GM12878 (cell line): ENCODE measurements around the gene MYO1C. TPM values are rescaled to one million over a fixed set of nuclear protein-coding genes. Genes with fewer than 3 reads are reported as not detected.
A peak's percentile ranks its signal among the peaks of the same experiment; 100 is the strongest.

ENCODE experiments used
- ATAC-seq: fragments of 200-7000 bp; cut with Tn5 transposase; 3 replicates; pipeline ENCODE4 v1.9.1; 2020; ENCODE audit warnings: mild to moderate bottlenecking, moderate library complexity
- BruUV-seq: library from RNA; stranded (reverse); fragments of 400-500 nt; replicated peaks from 2 replicates; lab custom pipeline; 2021; lab: Mats Ljungman, UMichigan
- CTCF ChIA-PET: fragments of 300-600 bp; sonication (Branson Sonifier 250); formaldehyde crosslinking; extraction: SDS; loops from one replicate; lab custom pipeline; 2021; ENCODE audit warnings: inconsistent platforms; lab: Yijun Ruan, JAX
- POLR2A ChIA-PET: fragments of 350-600 bp; formaldehyde crosslinking; extraction: SDS; loops from one replicate; lab custom pipeline; 2021; ENCODE audit warnings: inconsistent platforms; lab: Charles Lee
- RAD21 ChIA-PET: fragments of 300-600 bp; sonication (Branson Sonifier 250); formaldehyde crosslinking; loops from one replicate; lab custom pipeline; 2023; ENCODE audit warnings: antibody characterized with exemption; ENCODE audit not compliant: unreplicated experiment; lab: Charles Lee
- SMC1A ChIA-PET: fragments of 300-600 bp; sonication (Branson Sonifier 250); formaldehyde crosslinking; loops from one replicate; lab custom pipeline; 2023; ENCODE audit not compliant: unreplicated experiment, uncharacterized antibody; lab: Charles Lee
- DNase-seq: peaks from one replicate; pipeline ENCODE4 v3.0.0-alpha.2; 2011; ENCODE audit warnings: low read depth, low spot score
- FAIRE-seq: peaks from 3 replicates; lab custom pipeline; 2011; peaks lifted over from hg19 to GRCh38; lab: Jason Lieb, UNC
- H2AFZ ChIP-seq: 2 replicates; pipeline ENCODE4 v1.6.0; 2011; ENCODE audit warnings: low read depth, low read length, control low read depth; ENCODE audit not compliant: control insufficient read depth
- H3K27ac ChIP-seq: 2 replicates; pipeline ENCODE4 v1.5.1; 2011; ENCODE audit warnings: control low read depth; ENCODE audit not compliant: control insufficient read depth, insufficient read depth
- H3K27me3 ChIP-seq, 2 experiments: replicated peaks in 1 of 2; 2 replicates each; pipeline versions ENCODE4 v1.6.0 to v1.6.1; 2011; ENCODE audit warnings: low read length in 1 of 2; ENCODE audit not compliant: control insufficient read depth in 2 of 2, insufficient read depth in 2 of 2
- H3K36me3 ChIP-seq, 2 experiments: 2 replicates each; pipeline ENCODE4 v1.5.1; 2011; ENCODE audit warnings: low read length in 1 of 2; ENCODE audit not compliant: control insufficient read depth in 2 of 2, insufficient read depth in 2 of 2
- H3K4me1 ChIP-seq: 2 replicates; pipeline ENCODE4 v1.6.1; 2011; ENCODE audit warnings: mild to moderate bottlenecking, low read length, moderate library complexity, mixed read lengths; ENCODE audit not compliant: control insufficient read depth, insufficient read depth
- H3K4me2 ChIP-seq: 2 replicates; pipeline ENCODE4 v1.6.0; 2011; ENCODE audit warnings: control low read depth; ENCODE audit not compliant: control insufficient read depth, insufficient read depth
- H3K4me3 ChIP-seq: fragments of 200-600 bp; sonication (generic); 2 replicates; pipeline ENCODE4 v1.5.1; 2016
- H3K79me2 ChIP-seq: 2 replicates; pipeline ENCODE4 v1.6.0; 2011; ENCODE audit warnings: low read length; ENCODE audit not compliant: control insufficient read depth, insufficient read depth
- H3K9ac ChIP-seq: 2 replicates; pipeline ENCODE4 v1.8.0; 2011; ENCODE audit warnings: low read length, control low read depth, mixed read lengths; ENCODE audit not compliant: control insufficient read depth, insufficient read depth
- H3K9me3 ChIP-seq: replicated peaks from 3 replicates; pipeline ENCODE4 v1.5.1; 2011; ENCODE audit warnings: mild to moderate bottlenecking, low read length; ENCODE audit not compliant: control insufficient read depth, insufficient read depth
- H4K20me1 ChIP-seq: 2 replicates; pipeline ENCODE4 v1.6.0; 2011; ENCODE audit not compliant: control insufficient read depth, insufficient read depth
- BACH1 ChIP-seq: fragments of 450-650 bp; IDR thresholded peaks from 2 replicates; pipeline ENCODE4 v1.6.1; 2017; ENCODE audit warnings: mild to moderate bottlenecking, borderline replicate concordance
- BCLAF1 ChIP-seq: fragments of 450-650 bp; IDR thresholded peaks from 2 replicates; pipeline ENCODE4 v1.6.1; 2017; ENCODE audit warnings: antibody characterized with exemption, mild to moderate bottlenecking, moderate library complexity
- BHLHE40 ChIP-seq, 2 experiments: fragments of 450-650 bp in 1 of 2; IDR thresholded peaks; 2 replicates each; pipeline ENCODE4 v1.6.1; 2011 to 2017; ENCODE audit warnings: low read depth in 2 of 2, borderline replicate concordance in 1 of 2, improper control_type of control experiment in 1 of 2, low read length in 1 of 2, mild to moderate bottlenecking in 1 of 2
- EGR1 ChIP-seq, 2 experiments: IDR thresholded peaks; 1 replicate in 1 of 2; 2 replicates in 1 of 2; pipeline ENCODE4 v1.6.1; 2011 to 2012; ENCODE audit warnings: low read depth in 2 of 2, low read length in 2 of 2, borderline replicate concordance in 1 of 2, mild to moderate bottlenecking in 1 of 2, moderate library complexity in 1 of 2
- GATAD2B ChIP-seq: fragments of 450-650 bp; conservative IDR thresholded peaks from 2 replicates; pipeline ENCODE4 v1.6.1; 2017; ENCODE audit warnings: low read depth, mild to moderate bottlenecking, moderate library complexity
- HDGF ChIP-seq: fragments of 450-650 bp; IDR thresholded peaks from 2 replicates; pipeline ENCODE4 v1.6.1; 2016; ENCODE audit warnings: antibody characterized with exemption
- IKZF1 ChIP-seq: fragments of 450-650 bp; conservative IDR thresholded peaks from 2 replicates; pipeline ENCODE4 v1.6.1; 2017; ENCODE audit warnings: antibody characterized with exemption, mild to moderate bottlenecking
- IRF5 ChIP-seq: fragments of 450-650 bp; IDR thresholded peaks from 2 replicates; pipeline ENCODE4 v1.6.1; 2017; ENCODE audit warnings: borderline replicate concordance
- NR2F1 ChIP-seq: fragments of 450-650 bp; conservative IDR thresholded peaks from 2 replicates; pipeline ENCODE4 v1.6.1; 2017; ENCODE audit warnings: mild to moderate bottlenecking
- POLR2A ChIP-seq: IDR thresholded peaks from 2 replicates; pipeline ENCODE4 v1.6.1; 2011; ENCODE audit warnings: low read depth, mild to moderate bottlenecking, low read length
- REST ChIP-seq: IDR thresholded peaks from 2 replicates; pipeline ENCODE4 v1.6.1; 2012; ENCODE audit warnings: mild to moderate bottlenecking, low read depth, low read length
- WGBS: methylation state at CpG from one replicate; pipeline ENCODE4 v1.1.6; 2016; ENCODE audit warnings: low lambda C conversion rate; ENCODE audit not compliant: insufficient replicate concordance, insufficient coverage; ENCODE audit errors: missing lambda C conversion rate; 5-methylcytosine and 5-hydroxymethylcytosine counted together
- in situ Hi-C: fragments of 300-500 bp; cut with MboI; formaldehyde crosslinking; loops from 9 replicates; pipeline ENCODE4 v1.14.3; 2018; ENCODE audit warnings: mixed read lengths
- intact Hi-C: fragments of 100-400 bp; cut with micrococcal nuclease; formaldehyde crosslinking; loops from one replicate; pipeline ENCODE4 v1.14.2; 2022; ENCODE audit not compliant: unreplicated experiment
- polyA plus RNA-seq, 11 experiments: library from polyadenylated mRNA; depleted of rRNA in 4 of 11; unstranded in 6 of 11; stranded (reverse) in 5 of 11; fragments of >200 nt; fragmentation: Nextera tagmentation in 4 of 11; fragmentation: Illumina TruSeq in 1 of 11; extraction: Ambion mirVana in 4 of 11; extraction: Trizol in 1 of 11; gene quantifications; 1 replicate in 1 of 11; 2 replicates in 10 of 11; pipeline versions ENCODE4 v1.2.1 to v1.2.3, GENCODE V29; 2011 to 2016; ENCODE audit warnings: inconsistent platforms in 2 of 11, missing spikeins in 2 of 11, low read depth in 1 of 11
- total RNA-seq, 4 experiments: library from RNA; depleted of rRNA in 3 of 4; stranded (reverse); fragments of >200 nt in 3 of 4; fragmentation: Illumina TruSeq in 1 of 4; extraction: Trizol in 1 of 4; gene quantifications; 2 replicates each; pipeline versions ENCODE4 v1.2.1 to v1.2.3, GENCODE V29; 2013 to 2021

MYO1C gene
- total and polyA plus RNA-seq, 10 of the 15 experiments (the other 5 are each of a cell fraction or from before 2014, with no cell fraction given) = 1.2 to 92.0 (median 36.6) TPM

GRCh38 chr17:1491443-1492248 lies 840 bp downstream of the MYO1C start:
- peaks cover 17% of the 10 kb centered on the region for H3K4me1 ChIP-seq
- H3K27me3 ChIP-seq = no peaks in the 10 kb centered on the region
- peak overlapping the region; percentile 96 for H3K4me3 ChIP-seq
- POLR2A ChIA-PET = no interaction called here
- TF ChIP-seq GATAD2B (peak; percentile 51; the same call in 1 of the 2 replicates), NR2F1 (peak; percentile 52; the same call in 1 of the 2 replicates), BACH1 (peak; percentile 82; the same call in 1 of the 2 replicates), IRF5 (no peak), POLR2A (0 out of 2 replicates have a peak, but pooled peaks have one; percentile 1), EGR1 (IDR thresholded peaks at IDR 0.05; ENCODE audit: borderline replicate concordance in 1 of 2, low read depth in 2 of 2, low read length in 2 of 2) (peak in 1 of 2 experiments; percentile 30; a peak in 1 of 3 replicates), IKZF1 (peak; percentile 11; the same call in 1 of the 2 replicates), BCLAF1 (no peak), REST (no peak), HDGF (0 out of 2 replicates have a peak, but pooled peaks have one; percentile 22), BHLHE40 (IDR thresholded peaks at IDR 0.05; ENCODE audit: borderline replicate concordance in 1 of 2, low read depth in 2 of 2, low read length in 1 of 2) (peak in 1 of 2 experiments; percentile 33; a peak in 1 of 4 replicates)
- TF ChIP-seq, all 136 proteins: peak for 8
- intact Hi-C loops (no loop called here), in situ Hi-C loops (no loop called here)
- Histone ChIP-seq H3K9me3 (no peaks in the 10 kb centered on the region), H3K36me3 (peaks cover 0 to 4% of the 10 kb centered on the region in 2 experiments; a peak in 1 of 4 replicates), H3K27ac (peak overlapping the region; percentile 35), H4K20me1 (no peaks in the 10 kb centered on the region), H3K79me2 (no peaks in the 10 kb centered on the region), H3K4me2 (peak overlapping the region; percentile 99), H3K9ac (peak overlapping the region; percentile 67; the same call in 1 of the 2 replicates), H2AFZ (peak overlapping the region; percentile 81; the same call in 1 of the 2 replicates)
- DNase-seq (no peak), ATAC-seq (peak; percentile 51), FAIRE-seq (no peak)
- no TSS peak for BruUV-seq
- CTCF ChIA-PET = interaction anchor here (1.2 kb wide), 2 partner anchors 24 to 125 kb away, joined by 3 to 5 read pairs; no protein-coding TSS in a partner anchor
- 6% methylated on average over 16 of the region's 94 CpGs for WGBS
- SMC1A ChIA-PET = interaction anchor here (1.4 kb wide), 1 partner anchor 17 kb away, joined by 4 read pairs; no protein-coding TSS in a partner anchor
- RAD21 ChIA-PET = no interaction called here
